ENCODE measurements around the gene SNAP23.
A peak's percentile ranks its signal among the peaks of the same experiment; 100 is the strongest.

SNAP23 gene

GRCh38 chr15:42494998-42495360, 455 bp upstream of the SNAP23 start:
- DNase-seq = peak in 45 of 56 donors; percentile 4 to 80 (median 43)

GRCh38 chr15:42498212-42499068, 3.0 kb downstream of the SNAP23 start:
- no peak for DNase-seq

GRCh38 chr15:42499858-42500609, 4.6 kb downstream of the SNAP23 start:
- DNase-seq = peak in 1 of 56 donors; percentile 1

GRCh38 chr15:42502477-42502876, 7.0 kb downstream of the SNAP23 start:
- DNase-seq = no peak

DNA sequence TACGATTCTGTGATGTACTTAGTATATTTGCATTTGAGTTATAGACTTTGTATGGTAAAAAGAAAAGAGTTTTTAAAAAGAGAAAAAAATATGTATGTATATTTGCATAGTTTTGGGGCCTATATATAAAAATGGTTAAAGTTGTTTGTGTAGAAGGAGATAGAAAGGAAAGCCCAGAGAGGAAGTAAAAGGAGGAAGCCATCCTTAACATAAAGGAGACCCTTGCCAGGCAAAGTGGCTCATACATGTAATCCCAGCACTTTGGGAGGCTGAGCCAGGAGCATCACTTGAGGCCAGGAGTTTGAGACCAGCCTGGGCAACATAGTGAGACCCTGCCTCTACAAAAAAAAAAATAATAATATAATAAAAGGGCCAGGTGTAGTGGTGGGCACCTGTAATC, 8.4 kb downstream of the SNAP23 start:
- DNase-seq = no peak

DNA sequence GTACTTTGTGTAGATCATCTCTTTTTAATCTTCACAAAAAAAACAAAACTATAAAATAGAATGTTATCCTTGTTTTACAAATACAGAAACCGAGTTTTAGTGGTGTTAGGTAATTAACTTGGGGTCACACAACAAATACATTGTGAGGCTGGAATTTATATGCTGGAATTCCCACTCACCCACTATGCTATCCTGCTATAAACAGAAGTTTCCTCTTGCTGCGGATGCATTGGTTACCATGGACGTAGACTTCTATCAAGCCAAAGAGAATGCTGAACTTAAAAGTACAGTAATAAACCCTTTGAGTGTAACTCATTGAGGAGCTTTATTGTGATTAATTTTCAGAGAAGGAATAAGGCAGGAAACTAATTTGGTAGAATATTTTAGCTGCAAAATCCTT, 9.2 kb downstream of the SNAP23 start:
- no peak for DNase-seq

- no peak for DNase-seq
These were observed 12.1 kb downstream of the SNAP23 start for GRCh38 chr15:42507514-42507913.

- DNase-seq = no peak
These were observed 12.8 kb downstream of the SNAP23 start for GRCh38 chr15:42508263-42508690.

GRCh38 chr15:42510258-42511006, 15.0 kb downstream of the SNAP23 start:
- no peak for DNase-seq

GRCh38 chr15:42511007-42511391, 15.6 kb downstream of the SNAP23 start:
- DNase-seq = no peak

DNA sequence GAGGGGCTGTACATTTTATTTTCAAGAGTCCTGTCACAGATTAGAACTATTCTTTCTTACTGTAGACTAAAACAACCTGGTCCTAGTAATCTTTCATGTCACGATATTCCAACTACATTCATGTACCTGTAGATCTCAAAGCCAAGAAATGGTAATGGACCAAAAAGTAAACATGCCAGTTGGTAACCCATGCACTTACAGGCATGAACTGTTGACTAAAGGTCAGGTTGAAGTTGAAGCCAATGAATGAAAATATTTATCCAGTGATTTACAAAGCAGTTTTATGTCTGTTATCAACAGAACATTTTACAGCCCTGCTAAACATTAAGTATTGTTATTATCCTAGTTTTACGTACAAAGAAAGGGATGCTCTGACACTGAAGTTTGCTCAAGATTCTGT, 27.9 kb downstream of the SNAP23 start:
- no peak for DNase-seq

- no peak for DNase-seq
These were observed 33.5 kb downstream of the SNAP23 start for GRCh38 chr15:42528970-42529369.

GRCh38 chr15:42533246-42533645, 37.8 kb downstream of the SNAP23 start:
- no peak for DNase-seq

GRCh38 chr15:42544853-42545629, 49.6 kb downstream of the SNAP23 start:
- no peak for DNase-seq

DNA sequence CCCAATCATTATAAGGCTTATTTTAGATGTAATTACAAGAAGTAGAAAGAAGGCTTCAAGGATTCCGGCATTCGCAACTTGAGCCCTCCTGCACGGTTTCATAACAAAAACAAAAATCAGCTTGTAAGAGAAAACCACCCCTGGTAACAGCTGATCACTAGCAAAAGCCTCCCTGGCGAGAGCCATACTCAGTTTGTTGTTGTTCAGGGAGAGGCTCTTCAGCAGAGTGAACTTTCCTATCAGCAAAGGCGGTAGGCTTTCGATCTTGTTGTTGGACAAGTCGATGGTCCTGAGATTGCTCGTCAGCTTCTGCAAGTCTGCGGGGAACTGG, 52.4 kb downstream of the SNAP23 start:
- peak in 2 of 56 donors; percentile 20 to 27 for DNase-seq

GRCh38 chr15:42548249-42549031, 53.0 kb downstream of the SNAP23 start, which contains the start of the genes HAUS2 and LRRC57:
TSS of gene HAUS2 (plus strand) at chr15:42548838. CDS start at chr15:42548873, 35 bp downstream.
TSS of gene LRRC57 (minus strand) at chr15:42548793. CDS start at chr15:42548434, 359 bp downstream.
- peak in 53 of 56 donors; percentile 10 to 86 (median 66) for DNase-seq

DNA sequence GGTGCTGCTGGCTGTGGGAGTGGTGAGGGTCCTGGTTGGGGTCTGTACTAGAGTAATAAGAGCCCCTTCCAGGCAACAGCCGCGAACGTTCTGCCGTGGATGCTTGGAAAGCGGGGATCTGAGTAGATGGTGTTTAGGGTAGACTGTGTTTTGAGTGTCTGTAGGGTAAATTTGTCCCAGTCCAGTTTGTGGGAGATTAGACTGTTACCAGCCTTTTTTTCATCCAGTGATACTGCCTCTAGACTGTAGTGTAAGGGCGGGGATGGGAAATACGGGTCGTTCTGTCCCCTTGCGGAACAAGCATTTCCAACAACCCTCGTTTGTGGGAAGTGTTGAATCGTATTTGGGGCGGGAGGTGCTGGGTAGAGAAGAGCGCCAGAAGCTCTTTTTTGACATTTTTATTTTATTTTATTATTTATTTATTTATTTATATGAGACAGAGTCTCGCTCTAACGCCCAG, 53.6 kb downstream of the SNAP23 start:
- peak in 4 of 56 donors; percentile 5 to 24 (median 19) for DNase-seq

DNA sequence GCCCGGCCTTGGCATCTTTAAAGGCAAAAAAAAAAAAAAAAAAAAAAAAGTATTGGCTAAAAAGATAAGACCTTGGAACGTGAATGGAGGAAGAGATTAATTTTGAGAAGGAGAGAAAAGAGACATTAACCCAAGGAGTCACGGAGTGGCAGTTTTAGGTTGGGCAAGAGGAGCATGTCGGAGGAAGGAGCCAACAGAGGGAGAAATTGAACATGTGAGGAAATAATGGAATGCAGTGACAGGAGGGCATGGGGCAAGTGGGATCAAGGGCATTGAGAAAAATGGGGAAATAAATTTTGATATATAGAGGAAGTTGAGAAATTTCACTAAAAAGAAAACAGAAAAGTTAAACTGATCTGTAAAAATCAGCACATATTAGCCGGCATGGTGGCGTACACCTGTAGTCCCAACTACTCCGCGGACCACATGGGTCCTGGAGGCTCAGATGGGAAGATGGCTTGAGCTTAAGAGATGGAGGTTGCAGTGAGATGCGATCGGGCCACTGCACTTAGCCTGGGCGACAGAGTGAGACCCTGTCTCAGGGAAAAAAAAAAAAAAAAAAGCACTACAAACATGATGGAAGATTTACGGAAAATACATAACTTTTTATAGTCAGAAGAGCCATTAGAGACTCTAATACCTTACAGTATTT, 54.4 kb downstream of the SNAP23 start:
- DNase-seq = no peak

- no peak for DNase-seq
These were observed 58.1 kb downstream of the SNAP23 start for GRCh38 chr15:42553554-42553953.

Data from amygdala (tissue), 56 donors.